ENCODE data around the gene WDR13. TPM values are rescaled to one million over a fixed set of nuclear protein-coding genes. Genes with fewer than 3 reads are reported as not detected.
"Not testable (repeated sequence)": the region's sequence is repeated elsewhere in the genome, so short reads cannot be mapped to it uniquely, and the experiment has no call there.

Gene WDR13
- polyA plus RNA-seq, result 53.2 TPM

- Mint-ChIP-seq H3K27me3 (no peaks in the 10 kb centered on the region), H3K4me3 (peak within 1 kb of the TSS; percentile 95 to 99 (median 97)), H3K9me3 (no peaks in the 10 kb centered on the region), H3K27ac (peak within 1 kb of the TSS; percentile 98 to 100 (median 99)), H3K36me3 (no peaks in the 10 kb centered on the region), H3K4me1 (peaks cover 5 to 13% (median 7%) of the 10 kb centered on the region in 3 donors)
Observed at GRCh38 chrX:48597353-48598264, at the start of gene WDR13. TSS of gene WDR13 (plus strand) at chrX:48597492. CDS start at chrX:48597997, 505 bp downstream.

DNA sequence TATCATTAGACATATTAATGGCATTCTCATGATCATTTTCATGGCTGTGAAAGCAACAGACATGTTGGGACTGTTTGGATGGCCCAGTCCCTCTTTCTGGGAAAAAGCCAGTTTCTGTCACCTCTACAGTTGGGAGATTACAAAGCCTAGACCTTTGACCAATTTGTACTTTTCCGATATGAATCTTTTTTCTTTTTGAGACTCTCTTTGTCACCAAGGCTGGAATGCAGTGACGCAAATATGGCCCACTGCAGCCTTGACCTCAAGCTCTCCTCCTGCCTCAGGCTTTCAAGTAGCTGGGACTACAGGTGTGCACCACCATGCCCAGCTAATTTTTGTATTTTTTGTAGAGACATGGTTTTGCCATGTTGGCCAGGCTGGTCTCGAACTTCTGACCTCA, 48.4 kb upstream of the WDR13 start:
- H3K4me3 Mint-ChIP-seq, result no peak overlapping the region
- no peaks in the 10 kb centered on the region for H3K27me3 Mint-ChIP-seq
- H3K9me3 Mint-ChIP-seq, result no peaks in the 10 kb centered on the region
- no peaks in the 10 kb centered on the region for H3K36me3 Mint-ChIP-seq
- H3K4me1 Mint-ChIP-seq, result peaks cover 0 to 2% (median 0%) of the 10 kb centered on the region in 3 donors
- no peak overlapping the region for H3K27ac Mint-ChIP-seq

DNA sequence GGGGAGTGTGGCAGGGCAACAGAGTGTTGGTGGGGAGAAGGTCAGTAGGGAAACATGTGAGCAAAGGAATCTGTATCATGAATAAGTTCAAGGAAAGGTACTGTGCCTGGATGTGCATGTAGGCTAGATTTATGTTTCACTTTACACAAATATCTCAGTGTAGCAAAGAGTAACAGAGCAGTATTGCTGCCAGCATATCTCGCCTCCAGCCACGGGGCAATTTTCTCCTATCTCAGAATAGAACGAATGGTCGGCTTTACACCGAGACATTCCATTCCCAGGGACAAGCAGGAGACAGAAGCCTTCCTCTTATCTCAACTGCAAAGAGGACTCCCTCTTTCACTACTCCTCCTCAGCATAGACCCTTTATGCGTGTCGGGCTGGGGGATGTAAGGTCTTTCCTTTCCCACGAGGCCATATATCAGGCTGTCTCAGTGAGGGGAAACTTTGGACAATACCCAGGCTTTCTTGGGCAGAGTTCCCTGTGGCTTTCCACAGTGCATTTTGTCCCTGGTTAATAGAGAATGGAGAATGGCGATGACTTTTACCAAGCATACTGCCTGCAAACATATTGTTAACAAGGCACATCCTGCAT, 41.5 kb upstream of the WDR13 start:
- not testable (repeated sequence) for H3K4me1 Mint-ChIP-seq, H3K9me3 Mint-ChIP-seq, H3K27ac Mint-ChIP-seq, H3K27me3 Mint-ChIP-seq, H3K36me3 Mint-ChIP-seq, H3K4me3 Mint-ChIP-seq

DNA sequence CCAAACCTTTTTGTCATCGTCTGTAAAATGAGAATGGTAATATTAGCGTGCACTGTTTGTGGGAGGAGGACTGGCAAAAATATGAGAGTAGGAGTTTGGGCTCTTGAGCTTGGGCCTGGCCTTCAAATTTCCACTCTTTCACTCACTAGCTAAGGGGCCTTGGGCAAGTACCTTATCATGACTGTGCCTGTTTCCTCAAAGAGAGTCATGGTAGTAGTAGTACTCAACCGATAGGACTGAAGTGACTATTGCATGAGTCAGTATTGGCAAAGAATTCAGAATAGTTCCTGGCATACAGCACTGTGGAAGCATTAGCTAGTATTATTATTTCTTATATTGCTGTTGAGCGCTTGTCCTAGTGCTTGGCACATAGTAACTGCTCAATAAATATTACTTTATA, 39.0 kb upstream of the WDR13 start:
- no peaks in the 10 kb centered on the region for H3K27me3 Mint-ChIP-seq
- no peaks in the 10 kb centered on the region for H3K4me1 Mint-ChIP-seq
- no peaks in the 10 kb centered on the region for H3K9me3 Mint-ChIP-seq
- no peak overlapping the region for H3K4me3 Mint-ChIP-seq
- no peak overlapping the region for H3K27ac Mint-ChIP-seq
- H3K36me3 Mint-ChIP-seq, result no peaks in the 10 kb centered on the region

- H3K27ac Mint-ChIP-seq, result peak overlapping the region in 1 of 3 donors; percentile 57
- no peak overlapping the region for H3K4me3 Mint-ChIP-seq
- no peaks in the 10 kb centered on the region for H3K4me1 Mint-ChIP-seq
- H3K27me3 Mint-ChIP-seq, result no peaks in the 10 kb centered on the region
- H3K36me3 Mint-ChIP-seq, result no peaks in the 10 kb centered on the region
- no peaks in the 10 kb centered on the region for H3K9me3 Mint-ChIP-seq
Observed at GRCh38 chrX:48559636-48560035, 37.7 kb upstream of the WDR13 start.

GRCh38 chrX:48560056-48560455, 37.2 kb upstream of the WDR13 start:
- Mint-ChIP-seq H3K9me3 (no peaks in the 10 kb centered on the region), H3K27me3 (no peaks in the 10 kb centered on the region), H3K36me3 (no peaks in the 10 kb centered on the region), H3K4me1 (no peaks in the 10 kb centered on the region), H3K27ac (peak overlapping the region in 1 of 3 donors; percentile 57), H3K4me3 (no peak overlapping the region)

DNA sequence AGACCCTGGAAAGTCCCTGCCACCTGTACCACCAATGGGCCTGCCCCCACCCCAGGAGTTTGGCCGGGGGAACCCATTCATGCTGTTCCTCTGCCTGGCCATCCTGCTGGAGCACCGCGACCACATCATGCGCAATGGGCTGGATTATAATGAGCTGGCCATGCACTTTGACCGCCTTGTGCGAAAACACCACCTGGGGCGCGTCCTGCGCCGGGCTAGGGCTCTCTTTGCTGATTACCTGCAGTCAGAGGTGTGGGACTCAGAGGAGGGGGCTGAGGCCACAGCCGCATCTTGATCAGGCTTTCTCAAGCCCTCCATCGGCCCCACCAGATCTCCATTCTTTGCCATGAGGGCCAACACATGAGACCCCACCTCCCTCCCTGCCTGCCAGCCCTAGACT, 36.6 kb upstream of the WDR13 start:
- Mint-ChIP-seq H3K9me3 (no peaks in the 10 kb centered on the region), H3K4me3 (no peak overlapping the region), H3K4me1 (no peaks in the 10 kb centered on the region), H3K36me3 (no peaks in the 10 kb centered on the region), H3K27me3 (no peaks in the 10 kb centered on the region), H3K27ac (no peak overlapping the region)

- Mint-ChIP-seq H3K4me3 (peak overlapping the region in 1 of 4 donors; percentile 49), H3K27me3 (no peaks in the 10 kb centered on the region), H3K36me3 (no peaks in the 10 kb centered on the region), H3K4me1 (peaks cover 4 to 7% (median 5%) of the 10 kb centered on the region in 3 donors), H3K27ac (no peak overlapping the region), H3K9me3 (peaks cover 0 to 2% (median 0%) of the 10 kb centered on the region in 3 donors)
Observed at GRCh38 chrX:48569958-48570357, 27.3 kb upstream of the WDR13 start.

GRCh38 chrX:48573690-48574269, 23.5 kb upstream of the WDR13 start:
- peaks cover 0 to 2% (median 0%) of the 10 kb centered on the region in 3 donors for H3K9me3 Mint-ChIP-seq
- H3K4me1 Mint-ChIP-seq, result peaks cover 5 to 8% (median 8%) of the 10 kb centered on the region in 3 donors
- no peaks in the 10 kb centered on the region for H3K36me3 Mint-ChIP-seq

GRCh38 chrX:48574270-48575266, 22.7 kb upstream of the WDR13 start, which contains the start of gene RBM3:
TSS of gene RBM3 (plus strand) at chrX:48574484. CDS start at chrX:48575181, 697 bp downstream.
- H3K36me3 Mint-ChIP-seq, result no peaks in the 10 kb centered on the region
- H3K4me3 Mint-ChIP-seq, result peak within 1 kb of the TSS; percentile 97 to 98 (median 98)
- H3K4me1 Mint-ChIP-seq, result peaks cover 5 to 10% (median 8%) of the 10 kb centered on the region in 3 donors

More at GRCh38 chrX:48573690-48574269, 23.5 kb upstream of the WDR13 start:
- H3K27me3 Mint-ChIP-seq, result no peaks in the 10 kb centered on the region
- H3K4me3 Mint-ChIP-seq, result peak overlapping the region; percentile 97 to 98 (median 98)
- H3K27ac Mint-ChIP-seq, result peak overlapping the region; percentile 99 to 100 (median 99)

GRCh38 chrX:48575642-48576041, 21.6 kb upstream of the WDR13 start:
- H3K4me3 Mint-ChIP-seq, result peak overlapping the region; percentile 50 to 98 (median 81)
- no peaks in the 10 kb centered on the region for H3K27me3 Mint-ChIP-seq
- peaks cover 9 to 10% (median 10%) of the 10 kb centered on the region in 3 donors for H3K4me1 Mint-ChIP-seq
- H3K36me3 Mint-ChIP-seq, result no peaks in the 10 kb centered on the region
- peak overlapping the region in 1 of 3 donors; percentile 82 for H3K27ac Mint-ChIP-seq
- peaks cover 0 to 2% (median 0%) of the 10 kb centered on the region in 3 donors for H3K9me3 Mint-ChIP-seq

More at GRCh38 chrX:48574270-48575266, 22.7 kb upstream of the WDR13 start, which contains the start of gene RBM3:
- Mint-ChIP-seq H3K27me3 (no peaks in the 10 kb centered on the region), H3K27ac (peak within 1 kb of the TSS; percentile 99 to 100 (median 99)), H3K9me3 (peaks cover 0 to 2% (median 0%) of the 10 kb centered on the region in 3 donors)

- Mint-ChIP-seq H3K4me3 (peak overlapping the region in 3 of 4 donors; percentile 48 to 52 (median 50)), H3K9me3 (peaks cover 0 to 2% (median 0%) of the 10 kb centered on the region in 3 donors), H3K4me1 (peaks cover 8 to 10% (median 9%) of the 10 kb centered on the region in 3 donors), H3K27me3 (no peaks in the 10 kb centered on the region), H3K27ac (peak overlapping the region in 2 of 3 donors; percentile 57 to 82), H3K36me3 (no peaks in the 10 kb centered on the region)
Observed at GRCh38 chrX:48576108-48576507, 21.2 kb upstream of the WDR13 start.

GRCh38 chrX:48578661-48579128, 18.6 kb upstream of the WDR13 start:
- Mint-ChIP-seq H3K27ac (peak overlapping the region in 2 of 3 donors; percentile 15 to 67), H3K4me3 (no peak overlapping the region), H3K27me3 (no peaks in the 10 kb centered on the region), H3K9me3 (no peaks in the 10 kb centered on the region), H3K4me1 (peaks cover 8 to 10% (median 9%) of the 10 kb centered on the region in 3 donors), H3K36me3 (no peaks in the 10 kb centered on the region)

DNA sequence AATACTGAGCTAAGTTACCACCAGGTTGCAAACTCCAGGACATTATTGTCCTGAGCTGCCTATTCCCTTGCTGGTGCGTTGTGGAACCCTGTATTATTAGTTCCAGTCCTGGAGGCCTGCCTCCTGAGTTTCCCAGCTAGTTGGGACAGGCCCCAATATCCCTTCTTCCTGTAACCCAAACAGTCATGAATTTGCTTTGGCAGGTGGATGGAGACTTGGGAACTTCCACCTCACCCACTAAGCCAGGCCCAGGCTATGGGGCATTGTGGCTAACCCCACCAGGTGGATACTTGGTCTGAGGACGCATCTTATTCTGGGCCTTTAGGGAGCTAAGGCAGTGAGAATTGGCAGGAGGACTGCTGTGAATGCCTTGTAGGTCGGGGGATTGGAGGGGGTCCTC, 18.0 kb upstream of the WDR13 start:
- Mint-ChIP-seq H3K36me3 (no peaks in the 10 kb centered on the region), H3K27ac (peak overlapping the region in 1 of 3 donors; percentile 15), H3K4me1 (peaks cover 4 to 10% (median 5%) of the 10 kb centered on the region in 3 donors), H3K9me3 (no peaks in the 10 kb centered on the region), H3K4me3 (peak overlapping the region in 1 of 4 donors; percentile 60), H3K27me3 (no peaks in the 10 kb centered on the region)
